ENCODE results near the gene TMEM271.

GRCh38 chr4:568962-569361 is 7.1 kb downstream of the TMEM271 start:
- no peak for TF ChIP-seq POLR2A (IDR thresholded peaks at IDR 0.05; ENCODE audit: low read depth, low read length)
- no peak for TF ChIP-seq EZH2 (IDR thresholded peaks at IDR 0.05; ENCODE audit: borderline replicate concordance, low read depth, low read length, severe bottlenecking)
- TF ChIP-seq, protein P1, sequence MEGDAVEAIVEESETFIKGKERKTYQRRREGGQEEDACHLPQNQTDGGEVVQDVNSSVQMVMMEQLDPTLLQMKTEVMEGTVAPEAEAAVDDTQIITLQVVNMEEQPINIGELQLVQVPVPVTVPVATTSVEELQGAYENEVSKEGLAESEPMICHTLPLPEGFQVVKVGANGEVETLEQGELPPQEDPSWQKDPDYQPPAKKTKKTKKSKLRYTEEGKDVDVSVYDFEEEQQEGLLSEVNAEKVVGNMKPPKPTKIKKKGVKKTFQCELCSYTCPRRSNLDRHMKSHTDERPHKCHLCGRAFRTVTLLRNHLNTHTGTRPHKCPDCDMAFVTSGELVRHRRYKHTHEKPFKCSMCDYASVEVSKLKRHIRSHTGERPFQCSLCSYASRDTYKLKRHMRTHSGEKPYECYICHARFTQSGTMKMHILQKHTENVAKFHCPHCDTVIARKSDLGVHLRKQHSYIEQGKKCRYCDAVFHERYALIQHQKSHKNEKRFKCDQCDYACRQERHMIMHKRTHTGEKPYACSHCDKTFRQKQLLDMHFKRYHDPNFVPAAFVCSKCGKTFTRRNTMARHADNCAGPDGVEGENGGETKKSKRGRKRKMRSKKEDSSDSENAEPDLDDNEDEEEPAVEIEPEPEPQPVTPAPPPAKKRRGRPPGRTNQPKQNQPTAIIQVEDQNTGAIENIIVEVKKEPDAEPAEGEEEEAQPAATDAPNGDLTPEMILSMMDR (IDR thresholded peaks at IDR 0.05; ENCODE audit: extremely low read depth in 1 of 2, insufficient read depth in 1 of 2, low read depth in 1 of 2, low read length in 2 of 2), result no peak
- no peak for TF ChIP-seq FOS (IDR thresholded peaks at IDR 0.05; ENCODE audit: borderline replicate concordance, insufficient read depth, low read length)

All from endothelial cell of umbilical vein (primary cell).